B cell (primary cell): Measurements from ENCODE around the gene PPP1R16B. TPM values are rescaled to one million over a fixed set of nuclear protein-coding genes. Genes with fewer than 3 reads are reported as not detected.

Source experiments
- ATAC-seq: fragments of 200-7000 bp; cut with Tn5 transposase; one replicate; pipeline ENCODE4 v1.10.0; 2021; ENCODE audit warnings: low read depth, mild to moderate bottlenecking, moderate number of reproducible peaks, moderate library complexity
- CTCF ChIA-PET: fragments of 350-600 bp; sonication (Branson Sonifier 250); formaldehyde crosslinking; loops from one replicate; lab custom pipeline; 2021; ENCODE audit warnings: antibody characterized with exemption, inconsistent platforms; lab: Charles Lee
- POLR2A ChIA-PET: fragments of 350-600 bp; sonication (Branson Sonifier 250); formaldehyde crosslinking; loops from one replicate; lab custom pipeline; 2021; ENCODE audit warnings: antibody characterized with exemption; lab: Charles Lee
- DNase-seq: peaks from one replicate; pipeline ENCODE4 v3.0.0; 2013
- H2AFZ ChIP-seq: 2 replicates; pipeline ENCODE4 v1.6.1; 2012; ENCODE audit warnings: mild to moderate bottlenecking, low read depth, low read length; ENCODE audit not compliant: insufficient read depth, poor library complexity, severe bottlenecking
- H3K27ac ChIP-seq, 2 donors: 1 replicate in 1 of 2; 2 replicates in 1 of 2; pipeline ENCODE4 v1.5.1; 2012 to 2013; ENCODE audit warnings: low read length in 2 of 2, mild to moderate bottlenecking in 2 of 2, moderate library complexity in 1 of 2
- H3K27me3 ChIP-seq, 4 experiments: fragments of 200-600 bp in 1 of 4; sonication (generic) in 1 of 4; replicated peaks in 1 of 4; 1 replicate in 2 of 4; 2 replicates in 2 of 4; pipeline versions ENCODE4 v1.6.1 to v1.7.0; 2013 to 2016; ENCODE audit warnings: low read length in 3 of 4, mild to moderate bottlenecking in 2 of 4, mixed read lengths in 1 of 4, moderate library complexity in 1 of 4; ENCODE audit not compliant: insufficient read depth in 4 of 4, control insufficient read depth in 3 of 4; ENCODE audit errors: control extremely low read depth in 1 of 4
- H3K36me3 ChIP-seq, 2 experiments: replicated peaks in 1 of 2; 1 replicate in 1 of 2; 2 replicates in 1 of 2; pipeline versions ENCODE4 v1.6.1 to v1.7.1; 2013; ENCODE audit warnings: low read length in 1 of 2; ENCODE audit not compliant: insufficient read depth in 2 of 2, control insufficient read depth in 1 of 2; ENCODE audit errors: control extremely low read depth in 1 of 2, extremely low read depth in 1 of 2
- H3K4me1 ChIP-seq, 2 donors: fragments of 200-600 bp in 1 of 2; sonication (generic) in 1 of 2; 1 replicate in 1 of 2; 2 replicates in 1 of 2; pipeline versions ENCODE4 v1.5.1 to v1.6.1; 2013 to 2017; ENCODE audit warnings: low read length in 2 of 2; ENCODE audit not compliant: control insufficient read depth in 2 of 2, insufficient read depth in 2 of 2
- H3K4me2 ChIP-seq: replicated peaks from 2 replicates; pipeline ENCODE3; 2012; ENCODE audit warnings: mild to moderate bottlenecking, low read depth, low read length; ENCODE audit not compliant: poor library complexity, severe bottlenecking
- H3K4me3 ChIP-seq, 5 experiments: fragments of 200-600 bp in 1 of 5; sonication (generic) in 1 of 5; 1 replicate in 3 of 5; 2 replicates in 2 of 5; pipeline versions ENCODE4 v1.5.1 to v1.7.0; 2011 to 2016; ENCODE audit warnings: low read length in 4 of 5, mild to moderate bottlenecking in 4 of 5, low read depth in 2 of 5, control low read depth in 1 of 5, moderate library complexity in 1 of 5; ENCODE audit not compliant: insufficient read depth in 1 of 5; ENCODE audit errors: control extremely low read depth in 1 of 5, extremely low read depth in 1 of 5
- H3K79me2 ChIP-seq: fragments of 200-600 bp; sonication (generic); one replicate; pipeline ENCODE4 v1.6.0; 2016; ENCODE audit warnings: low read length; ENCODE audit not compliant: control insufficient read depth, insufficient read depth
- H3K9ac ChIP-seq: fragments of 200-600 bp; sonication (generic); 2 replicates; pipeline ENCODE4 v1.6.1; 2017; ENCODE audit warnings: mild to moderate bottlenecking, low read length, moderate library complexity
- H3K9me3 ChIP-seq, 3 donors: one replicate each; pipeline versions ENCODE4 v1.6.1 to v1.7.1; 2013; ENCODE audit warnings: low read length in 2 of 3; ENCODE audit not compliant: control insufficient read depth in 2 of 3, insufficient read depth in 1 of 3; ENCODE audit errors: control extremely low read depth in 1 of 3
- H4K20me1 ChIP-seq: 2 replicates; pipeline ENCODE4 v1.6.0; 2012; ENCODE audit warnings: mild to moderate bottlenecking, low read length; ENCODE audit not compliant: insufficient read depth, control insufficient read depth, poor library complexity, severe bottlenecking
- H3K27ac Mint-ChIP-seq: one replicate; pipeline ENCODE4 v1.8.0; 2021; ENCODE audit warnings: mixed read lengths
- H3K27me3 Mint-ChIP-seq: one replicate; pipeline ENCODE4 v1.8.0; 2021; ENCODE audit warnings: mixed read lengths
- H3K4me1 Mint-ChIP-seq: one replicate; pipeline ENCODE4 v1.8.0; 2021; ENCODE audit warnings: mixed read lengths
- H3K4me3 Mint-ChIP-seq: one replicate; pipeline ENCODE4 v1.8.0; 2021; ENCODE audit warnings: mixed read lengths
- H3K9me3 Mint-ChIP-seq: one replicate; pipeline ENCODE4 v1.8.0; 2022; ENCODE audit warnings: mixed read lengths; ENCODE audit not compliant: insufficient read depth
- CTCF ChIP-seq: fragments of 200-600 bp; IDR thresholded peaks from one replicate; pipeline ENCODE4 v1.8.0; 2022; ENCODE audit warnings: antibody characterized with exemption, mild to moderate bottlenecking
- EZH2 ChIP-seq: IDR thresholded peaks from 2 replicates; pipeline ENCODE4 v1.6.1; 2012; ENCODE audit warnings: borderline replicate concordance, low read depth, mild to moderate bottlenecking, moderate library complexity, low read length; ENCODE audit not compliant: insufficient read depth, poor library complexity, severe bottlenecking
- WGBS: methylation state at CpG from one replicate; pipeline ENCODE4 v1.1.5; 2013; ENCODE audit warnings: missing lambda C conversion rate; ENCODE audit not compliant: insufficient coverage; 5-methylcytosine and 5-hydroxymethylcytosine counted together
- intact Hi-C: fragments of 100-400 bp; cut with micrococcal nuclease; formaldehyde crosslinking; loops from one replicate; pipeline ENCODE4 v1.10.0; 2022
- polyA plus RNA-seq: library from polyadenylated mRNA; depleted of rRNA; stranded (reverse); fragments of >200 nt; gene quantifications from 2 replicates; pipeline ENCODE4 v1.2.3, GENCODE V29; 2012
- total RNA-seq, 2 donors: library from RNA; stranded (reverse); fragments of 120-200 nt in 1 of 2; gene quantifications; 1 replicate in 1 of 2; 2 replicates in 1 of 2; pipeline versions ENCODE4 v1.2.3 to v1.2.4, GENCODE V29; 2013 to 2022

The PPP1R16B gene
- total and polyA plus RNA-seq, 2 donors (not counting 1 experiment from before 2014, with no cell fraction given): 58.8 to 108 TPM

DNA sequence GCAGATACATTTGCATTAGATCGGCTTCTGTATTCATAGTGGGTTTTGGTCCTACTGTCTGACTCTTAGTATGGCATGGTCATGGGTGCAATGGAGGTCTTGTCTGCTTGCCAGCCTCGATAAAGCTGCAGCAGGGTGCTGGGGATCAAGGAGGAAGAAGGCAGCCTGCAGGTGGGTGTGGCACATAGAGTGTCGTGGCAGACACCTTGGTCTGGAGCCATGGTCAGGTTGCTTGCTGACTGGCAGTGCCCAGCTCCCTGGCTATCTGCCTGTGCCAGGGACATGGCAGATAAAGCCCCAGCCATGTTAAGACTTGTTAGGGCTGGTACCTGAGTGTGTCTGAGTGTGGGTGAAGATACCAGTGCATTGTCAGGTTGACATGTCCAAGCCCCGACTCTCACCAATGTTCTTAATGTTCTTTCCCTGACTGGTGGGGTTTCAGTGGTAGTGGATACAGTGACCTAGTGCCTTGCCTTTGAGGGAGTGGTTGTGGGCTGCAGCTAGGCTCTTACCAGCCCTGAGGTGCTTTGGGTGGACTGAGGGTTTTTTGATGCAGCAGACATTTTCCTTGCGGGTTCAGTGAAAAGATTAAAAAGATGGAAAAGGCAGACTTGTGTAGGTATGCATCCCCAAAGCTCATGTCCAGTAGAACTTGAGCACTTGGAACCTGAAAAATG lies 122.5 kb downstream of the PPP1R16B start:
- ChIA-PET POLR2A (interaction anchor here (0.7 kb wide), 1 partner anchor 34 kb away, joined by 3 read pairs; the partner anchor contains the start of gene DHX35), CTCF (interaction anchor here (1.6 to 2.3 kb wide), 2 partner anchors 34 to 121 kb away, joined by 4 to 8 read pairs; partner anchors contain the start of gene DHX35)
- Histone ChIP-seq H3K79me2 (peaks cover 45% of the 10 kb centered on the region), H3K27ac (no peak overlapping the region), H3K9me3 (no peaks in the 10 kb centered on the region), H3K4me1 (peaks cover 6 to 18% of the 10 kb centered on the region in 2 donors), H3K9ac (no peak overlapping the region), H3K36me3 (peaks cover 0 to 4% of the 10 kb centered on the region in 2 experiments), H2AFZ (no peak overlapping the region), H3K4me3 (no peak overlapping the region), H3K27me3 (peaks cover 0 to 3% (median 1%) of the 10 kb centered on the region in 4 experiments), H3K4me2 (peak overlapping the region; percentile 99), H4K20me1 (no peaks in the 10 kb centered on the region)
- peak overlapping the region; percentile 70 for H3K4me3 Mint-ChIP-seq
- no peaks in the 10 kb centered on the region for H3K27me3 Mint-ChIP-seq
- H3K9me3 Mint-ChIP-seq: no peaks in the 10 kb centered on the region
- no peak for DNase-seq
- 75% methylated on average over 5 of the region's 5 CpGs for WGBS
- no peak overlapping the region for H3K27ac Mint-ChIP-seq
- no peak for ATAC-seq
- H3K4me1 Mint-ChIP-seq: peaks cover 27% of the 10 kb centered on the region
- TF ChIP-seq EZH2: no peak
- no peak for TF ChIP-seq CTCF
- intact Hi-C loops: loop anchor here (2.0 kb wide), 1 partner anchor 281 kb away; no protein-coding TSS in a partner anchor

DNA sequence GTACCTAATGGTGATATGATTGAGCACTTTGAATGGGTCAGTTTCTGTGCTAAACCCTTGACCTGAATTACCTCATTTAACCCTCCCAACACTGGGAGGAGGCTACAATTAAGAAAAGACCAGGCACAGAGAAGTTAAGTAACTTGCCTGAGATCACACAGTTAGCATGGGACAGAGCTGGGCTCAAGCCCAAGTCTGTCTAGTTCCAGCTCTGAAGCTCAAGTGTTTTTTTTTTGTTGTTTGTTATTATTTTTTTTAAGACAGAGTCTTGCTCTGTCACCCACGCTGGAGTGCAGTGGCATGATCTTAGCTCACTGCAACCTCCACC lies 124.7 kb downstream of the PPP1R16B start:
- Histone ChIP-seq H4K20me1 (no peaks in the 10 kb centered on the region), H3K79me2 (peaks cover 54% of the 10 kb centered on the region), H3K9me3 (no peaks in the 10 kb centered on the region), H3K9ac (no peak overlapping the region), H3K27ac (no peak overlapping the region), H3K4me2 (no peak overlapping the region), H3K4me1 (peaks cover 6 to 18% of the 10 kb centered on the region in 2 donors), H2AFZ (no peak overlapping the region), H3K4me3 (no peak overlapping the region), H3K36me3 (no peaks in the 10 kb centered on the region), H3K27me3 (peaks cover 0 to 3% (median 1%) of the 10 kb centered on the region in 4 experiments)
- DNase-seq (no peak), ATAC-seq (no peak)
- no peak for TF ChIP-seq EZH2
- TF ChIP-seq CTCF: no peak
- Mint-ChIP-seq H3K4me3 (no peak overlapping the region), H3K27ac (no peak overlapping the region), H3K27me3 (no peaks in the 10 kb centered on the region), H3K4me1 (peaks cover 22% of the 10 kb centered on the region), H3K9me3 (no peaks in the 10 kb centered on the region)
- 100% methylated on average over 1 of the region's 1 CpG for WGBS
- ChIA-PET POLR2A (interaction anchor here (0.7 to 0.9 kb wide), 3 partner anchors 25 to 56 kb away, joined by 3 to 4 read pairs (median 3); partner anchors contain the start of gene DHX35), CTCF (interaction anchor here (0.7 kb wide), 1 partner anchor 8 kb away, joined by 3 read pairs; no protein-coding TSS in a partner anchor)
- intact Hi-C loops: no loop called here
